Activated CD4-positive, alpha-beta T cell treated with anti-CD3 and anti-CD28 coated beads for 48 hours (primary cell): Measurements from ENCODE around the gene MAML2.

Experiments
- DNase-seq: peaks from one replicate; pipeline ENCODE4 v3.0.0-alpha.2; 2020

The MAML2 gene

GRCh38 chr11:96149743-96150555, 193.0 kb downstream of the MAML2 start:
- no peak for DNase-seq

- no peak for DNase-seq
These were observed 195.0 kb downstream of the MAML2 start for GRCh38 chr11:96147906-96148486.

- no peak for DNase-seq
These were observed 195.8 kb downstream of the MAML2 start for GRCh38 chr11:96147186-96147585.

GRCh38 chr11:96146765-96147164, 196.2 kb downstream of the MAML2 start:
- DNase-seq: no peak

- DNase-seq: no peak
These were observed 197.8 kb downstream of the MAML2 start for GRCh38 chr11:96145163-96145585.

GRCh38 chr11:96144553-96144952, 198.4 kb downstream of the MAML2 start:
- DNase-seq: no peak

- no peak for DNase-seq
These were observed 199.9 kb downstream of the MAML2 start for GRCh38 chr11:96143041-96143521.

- no peak for DNase-seq
These were observed 201.4 kb downstream of the MAML2 start for GRCh38 chr11:96141626-96142025.

GRCh38 chr11:96139691-96140090, 203.3 kb downstream of the MAML2 start:
- DNase-seq: no peak

- no peak for DNase-seq
These were observed 205.6 kb downstream of the MAML2 start for GRCh38 chr11:96137373-96137772.

- no peak for DNase-seq
These were observed 206.2 kb downstream of the MAML2 start for GRCh38 chr11:96136613-96137298.

GRCh38 chr11:96134602-96135001, 208.4 kb downstream of the MAML2 start:
- DNase-seq: no peak

- no peak for DNase-seq
These were observed 210.6 kb downstream of the MAML2 start for GRCh38 chr11:96132437-96132836.

- no peak for DNase-seq
These were observed 212.9 kb downstream of the MAML2 start for GRCh38 chr11:96130061-96130620.

- no peak for DNase-seq
These were observed 215.4 kb downstream of the MAML2 start for GRCh38 chr11:96127596-96127959.

GRCh38 chr11:96126917-96127595, 215.9 kb downstream of the MAML2 start:
- no peak for DNase-seq

- DNase-seq: no peak
These were observed 217.6 kb downstream of the MAML2 start for GRCh38 chr11:96125400-96125799.

GRCh38 chr11:96124155-96124554, 218.8 kb downstream of the MAML2 start:
- no peak for DNase-seq

GRCh38 chr11:96123301-96123700, 219.7 kb downstream of the MAML2 start:
- no peak for DNase-seq

- DNase-seq: no peak
These were observed 220.4 kb downstream of the MAML2 start for GRCh38 chr11:96122601-96123074.

- no peak for DNase-seq
These were observed 223.8 kb downstream of the MAML2 start for GRCh38 chr11:96119211-96119610.

GRCh38 chr11:96116376-96116775, 226.6 kb downstream of the MAML2 start:
- no peak for DNase-seq
